HG02943 (cell line): Measurements from ENCODE around the gene PDLIM3.
"Not testable (repeated sequence)": the region's sequence is repeated elsewhere in the genome, so short reads cannot be mapped to it uniquely, and the experiment has no call there.

Experiments
- ATAC-seq: cut with Tn5 transposase; IDR thresholded peaks from one replicate; pipeline ENCODE4 v1.9.1; 2021; ENCODE audit warnings: mild to moderate bottlenecking, low read depth, moderate library complexity; ENCODE audit not compliant: unreplicated experiment

The PDLIM3 gene

DNA sequence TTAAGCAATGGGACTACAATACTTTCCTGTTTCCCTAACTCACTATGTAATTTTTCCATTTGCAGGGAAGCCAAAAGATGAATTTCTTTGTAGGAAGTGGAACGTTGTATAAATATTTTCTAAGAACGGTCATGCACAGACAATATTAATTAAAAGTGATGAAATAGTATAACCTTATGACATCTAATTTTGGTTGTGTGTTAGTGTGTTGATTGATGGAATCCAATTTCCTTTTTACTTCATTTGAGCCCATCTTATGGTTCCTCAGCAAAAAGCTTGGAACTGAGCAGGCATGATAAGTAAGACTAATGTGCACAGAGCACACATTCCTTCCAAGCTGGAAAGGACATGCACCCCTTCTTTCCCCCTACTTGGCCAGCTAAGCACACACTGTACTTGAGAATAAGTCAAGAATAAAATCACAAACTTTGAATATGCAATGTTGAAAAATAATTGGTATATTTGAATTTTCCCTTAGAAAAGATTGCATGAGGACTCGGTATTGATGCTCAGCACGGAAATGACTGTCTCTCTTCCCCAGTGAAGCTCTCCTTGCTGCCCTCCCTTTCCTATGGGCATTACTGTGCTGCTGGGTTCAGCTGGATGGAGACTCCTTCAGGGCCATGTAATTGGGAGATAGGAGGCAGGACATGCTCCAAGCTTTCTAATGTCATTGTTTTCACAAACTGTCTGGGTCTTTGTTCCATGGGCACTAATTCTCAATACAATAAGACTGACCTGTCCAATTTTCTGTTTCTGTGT, 19.2 kb upstream of the PDLIM3 start:
- ATAC-seq, result no peak

DNA sequence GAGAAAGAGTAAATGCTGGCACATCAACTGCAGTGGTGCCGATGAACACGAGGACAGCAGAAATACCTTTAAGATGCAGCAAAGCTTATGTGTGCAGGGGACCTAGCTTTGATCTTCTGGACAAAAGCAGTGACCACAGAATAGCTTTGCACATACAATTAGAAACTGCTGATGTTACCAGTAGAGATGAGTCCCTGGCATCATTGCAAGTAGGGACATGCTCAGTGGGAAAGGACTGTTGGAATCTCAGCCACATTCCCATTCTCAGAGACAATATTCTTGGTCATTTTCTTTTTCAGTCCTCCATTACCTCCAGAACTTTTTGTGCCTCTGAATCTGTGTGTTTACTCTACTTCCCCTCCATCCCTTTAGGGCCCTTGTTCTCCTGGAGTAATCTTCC, 16.9 kb upstream of the PDLIM3 start:
- ATAC-seq, result no peak

DNA sequence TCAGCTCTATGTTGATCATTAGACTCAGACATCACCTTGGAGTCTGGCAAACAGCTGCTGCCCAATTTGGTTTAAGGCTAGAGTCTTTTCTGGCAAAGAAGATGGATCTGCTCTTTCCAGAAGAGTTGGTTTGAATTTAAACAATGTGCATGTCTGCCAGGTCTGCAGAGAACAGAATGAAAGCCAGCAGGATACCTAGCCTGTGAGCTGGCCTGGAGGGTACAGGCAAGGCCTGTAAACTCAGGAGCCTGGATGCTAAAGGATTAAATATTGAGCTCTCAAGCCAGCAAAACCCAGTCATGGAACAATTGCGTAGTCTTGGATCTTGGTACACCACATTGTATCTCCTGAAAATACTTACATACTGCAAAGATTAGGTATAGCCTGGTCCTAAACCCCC, 15.6 kb upstream of the PDLIM3 start:
- no peak for ATAC-seq

DNA sequence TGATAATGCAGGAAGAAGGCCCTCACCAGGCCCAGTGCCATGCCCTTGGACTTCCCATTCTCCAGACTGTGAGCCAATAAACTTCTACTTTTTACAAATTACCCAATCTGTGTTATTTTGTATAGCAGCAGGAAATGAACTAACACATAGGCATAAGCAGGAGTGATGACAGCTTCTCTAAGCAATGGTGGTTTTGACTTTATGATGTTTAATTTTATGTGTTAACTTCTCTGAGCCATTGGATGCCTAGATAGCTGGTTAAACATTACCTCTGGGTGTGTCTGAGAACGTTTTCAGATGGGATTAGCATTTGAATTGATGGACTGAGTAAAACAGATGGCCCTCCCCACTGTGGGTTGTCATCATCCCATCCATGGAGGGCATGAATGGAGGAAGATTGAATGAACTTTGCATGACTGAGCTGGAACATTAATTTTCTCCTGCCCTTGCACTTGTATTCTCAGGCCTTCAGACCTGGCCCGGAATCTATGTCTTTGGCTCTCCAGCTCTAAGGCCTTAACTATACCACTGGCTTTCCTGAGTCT, 13.9 kb upstream of the PDLIM3 start:
- no peak for ATAC-seq

DNA sequence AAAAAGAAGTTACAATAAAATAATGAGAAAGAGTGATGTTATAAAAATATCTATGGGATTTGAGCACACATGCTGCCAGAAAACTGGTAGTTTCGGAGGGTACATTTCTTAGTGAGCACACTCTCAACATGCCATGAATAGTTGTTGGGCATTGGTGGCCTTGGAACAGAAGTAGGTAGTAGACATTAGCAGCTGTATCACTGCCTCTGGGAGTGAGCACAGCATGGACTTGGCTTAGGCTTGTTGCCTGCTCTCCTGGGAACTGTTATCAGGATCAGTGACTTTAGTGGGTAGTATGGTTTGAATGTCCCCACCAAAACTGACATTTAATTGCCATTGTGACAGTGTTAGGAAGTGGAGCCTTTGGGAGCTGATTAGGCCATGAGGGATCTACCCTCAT, 13.3 kb upstream of the PDLIM3 start:
- ATAC-seq, result no peak

DNA sequence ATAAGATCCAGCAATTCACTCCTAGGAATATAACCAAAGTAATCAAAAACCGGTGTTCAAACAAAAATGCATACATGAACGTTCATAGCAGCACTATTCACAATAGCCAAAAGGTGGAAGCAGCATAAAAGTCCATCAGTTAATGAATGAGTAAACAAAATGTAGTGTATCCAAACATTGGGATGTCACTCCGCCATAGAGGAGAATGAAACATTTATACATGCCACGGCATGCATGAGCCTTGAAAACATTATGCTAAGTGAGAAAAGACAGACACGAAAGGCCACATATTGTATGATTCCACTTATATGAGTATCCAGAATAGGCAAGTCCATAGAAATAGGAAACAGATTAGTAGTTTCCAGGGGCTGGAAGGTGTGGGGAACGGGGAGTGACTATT, 11.0 kb upstream of the PDLIM3 start:
- ATAC-seq, result no peak

DNA sequence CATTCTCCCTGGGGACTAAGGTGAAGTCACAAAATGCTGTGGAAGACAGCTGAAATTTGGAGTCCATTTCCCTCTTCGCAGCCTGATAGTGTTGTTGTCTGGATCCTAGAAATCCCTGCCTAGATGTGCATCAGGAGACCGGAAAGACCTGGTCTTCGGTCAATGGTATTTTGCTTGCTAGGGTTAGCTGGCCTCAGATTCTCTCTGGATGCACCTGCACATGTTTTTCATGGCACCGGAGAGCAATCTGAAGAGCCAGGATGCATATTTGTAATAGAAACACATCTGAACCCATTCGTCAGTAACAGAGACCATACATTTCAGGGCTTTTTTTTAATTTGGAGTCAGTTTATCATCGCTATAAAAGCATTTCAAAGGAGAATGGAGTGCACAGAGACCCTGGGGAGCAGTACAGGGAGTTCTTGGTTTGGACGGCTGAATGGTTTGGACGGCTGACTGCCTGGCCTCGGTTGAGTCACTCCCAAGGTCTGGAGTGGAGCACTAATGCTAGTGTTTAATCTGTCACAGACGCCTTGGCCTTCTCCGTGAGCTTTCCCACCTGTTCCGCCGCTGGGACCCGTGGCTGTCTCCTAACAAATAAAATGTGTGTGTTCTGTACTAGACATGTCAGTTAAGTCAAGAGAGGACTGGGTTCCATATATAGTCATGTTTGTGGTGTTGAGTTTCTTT, 7.5 kb upstream of the PDLIM3 start:
- no peak for ATAC-seq

DNA sequence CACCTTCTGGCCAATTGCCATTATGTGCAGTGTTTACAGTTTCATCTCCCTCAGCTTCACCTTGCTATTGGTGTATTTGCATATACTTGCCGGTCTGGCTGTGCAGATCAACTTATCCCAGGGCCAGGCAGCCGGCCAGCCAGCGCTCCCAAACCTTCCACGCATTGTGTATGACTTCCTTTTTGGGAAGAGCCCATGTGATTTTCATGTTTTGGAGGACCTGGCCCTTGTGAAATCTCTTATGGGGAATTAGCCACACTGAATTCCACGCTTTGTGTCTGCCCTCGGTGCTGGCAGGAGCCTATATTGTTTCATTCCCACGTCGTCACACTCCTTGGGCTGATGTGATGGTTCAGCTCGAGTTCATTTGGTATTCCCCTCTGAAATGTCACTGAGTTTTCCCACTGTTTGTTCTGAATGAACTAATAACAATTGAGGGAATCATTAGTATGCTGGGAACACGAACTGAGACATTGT, 6.0 kb upstream of the PDLIM3 start:
- ATAC-seq, result no peak

DNA sequence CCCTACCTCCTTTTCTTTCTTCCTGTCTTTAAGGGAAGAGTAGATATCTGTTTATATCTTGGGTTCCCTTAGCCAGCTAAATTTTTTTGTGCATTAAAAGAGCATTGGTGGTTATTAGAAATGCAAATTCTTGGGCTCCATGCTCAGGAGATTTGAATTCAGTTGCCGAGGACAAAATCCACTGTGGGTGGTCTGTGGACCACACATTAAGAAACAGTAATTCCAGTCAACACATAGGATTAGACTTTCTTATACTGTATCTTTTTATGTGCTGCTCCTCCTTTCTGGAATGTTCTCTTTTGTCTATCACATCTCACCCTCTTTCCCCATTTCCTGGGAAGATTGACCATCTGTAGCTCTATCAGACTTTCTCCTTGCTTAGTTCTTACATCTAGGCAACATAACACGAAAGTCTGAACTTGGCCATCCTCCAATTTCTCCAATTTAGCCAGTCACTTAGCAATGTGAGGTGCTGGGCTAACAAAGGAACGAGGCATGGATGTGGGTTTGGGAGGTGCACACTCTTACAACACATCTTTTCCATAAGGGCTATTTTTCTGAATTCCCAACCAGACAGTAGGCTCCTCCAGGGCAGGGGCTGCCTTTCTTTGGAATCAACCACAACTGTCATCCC, 5.3 kb upstream of the PDLIM3 start:
- ATAC-seq, result no peak

DNA sequence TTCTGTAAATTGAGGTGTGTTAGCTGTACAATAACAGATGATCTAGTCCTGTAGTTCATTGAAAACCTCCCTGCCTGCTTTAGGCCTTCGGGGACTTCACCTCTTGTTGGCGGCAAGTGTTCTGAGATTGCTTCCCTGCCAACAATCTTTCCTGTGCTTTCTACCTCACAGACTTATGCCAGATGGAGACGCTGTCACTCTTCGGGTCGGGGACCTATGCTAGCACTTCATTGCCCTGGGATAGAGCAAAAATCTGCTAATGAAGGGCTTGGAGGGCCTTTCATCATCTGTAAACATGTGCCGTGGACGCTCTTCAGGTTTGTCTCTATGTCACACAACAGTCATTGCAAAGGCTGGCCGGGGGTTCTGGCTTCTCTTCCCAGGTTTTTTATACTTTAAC, 4.7 kb upstream of the PDLIM3 start:
- ATAC-seq, result no peak

DNA sequence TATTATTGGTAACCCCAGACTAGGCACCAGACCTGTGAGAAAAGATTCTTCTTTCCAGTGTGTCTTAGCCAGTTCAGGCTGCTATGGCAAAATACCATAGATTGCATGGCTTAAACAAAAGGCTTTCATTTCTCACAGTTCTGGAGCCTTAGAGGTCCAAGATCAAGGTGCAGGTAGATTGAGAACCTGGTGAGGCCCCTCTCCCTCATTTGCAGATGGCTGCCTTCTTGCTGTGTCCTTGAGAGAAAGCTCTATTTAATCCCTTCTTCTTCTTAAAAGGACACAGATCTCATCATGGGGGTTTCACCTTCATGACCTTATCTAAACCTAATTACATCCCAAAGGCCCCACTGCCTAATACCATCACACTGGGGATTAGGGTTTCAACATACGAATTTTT, 3.5 kb upstream of the PDLIM3 start:
- no peak for ATAC-seq

DNA sequence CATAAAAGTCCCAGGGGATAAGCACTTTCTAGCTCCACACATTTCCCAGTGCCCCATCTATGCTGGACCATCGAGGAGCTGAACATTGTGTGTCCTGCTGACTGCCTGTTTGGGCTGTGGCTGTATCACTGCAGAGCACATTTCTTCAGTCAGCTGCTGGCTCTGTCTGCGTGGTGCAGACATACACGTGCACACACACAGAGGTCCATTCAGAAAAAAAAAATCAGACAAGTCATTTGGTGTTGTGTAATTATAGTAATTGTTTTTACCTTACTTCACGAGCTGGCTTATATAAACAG, 1.1 kb upstream of the PDLIM3 start:
- ATAC-seq, result no peak

DNA sequence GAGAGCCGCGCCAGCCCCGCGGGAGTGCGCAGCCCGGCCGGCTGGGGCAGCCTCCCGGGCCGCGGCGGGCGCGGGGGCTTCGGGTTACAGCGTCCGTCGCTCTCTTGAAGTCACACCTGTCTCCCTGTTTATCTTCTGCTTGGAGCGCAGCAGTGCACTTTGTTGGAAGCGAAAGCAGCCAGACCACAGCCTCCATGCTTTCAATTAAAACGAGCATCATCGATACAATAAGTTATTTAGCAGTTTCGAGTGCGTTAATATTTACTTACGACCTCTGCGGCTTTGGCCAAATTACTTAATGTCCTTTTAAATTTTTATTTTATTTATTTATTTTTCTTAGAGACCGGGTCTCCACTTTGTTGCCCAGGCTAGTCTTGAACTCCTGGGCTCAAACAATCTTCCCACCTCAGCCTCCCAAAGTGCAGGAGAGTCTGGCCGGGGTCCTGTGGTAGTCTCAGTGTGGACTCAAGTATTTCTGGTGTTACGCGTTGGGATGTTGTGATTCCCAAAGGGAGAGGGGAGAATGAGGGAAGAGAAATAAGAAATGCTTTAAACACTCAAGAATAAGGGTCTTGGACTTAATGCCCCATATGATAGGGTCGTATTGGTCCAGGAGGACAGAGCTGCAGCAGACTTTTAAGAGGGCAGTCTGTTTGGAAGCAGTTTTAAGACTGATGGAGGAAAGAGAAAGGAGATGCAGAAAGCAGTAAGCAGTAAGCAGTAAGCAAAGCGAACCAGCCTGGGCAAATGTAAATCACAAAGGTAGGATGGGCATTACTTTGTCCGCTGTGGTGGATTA, 504 bp upstream of the PDLIM3 start:
- ATAC-seq, result no peak

DNA sequence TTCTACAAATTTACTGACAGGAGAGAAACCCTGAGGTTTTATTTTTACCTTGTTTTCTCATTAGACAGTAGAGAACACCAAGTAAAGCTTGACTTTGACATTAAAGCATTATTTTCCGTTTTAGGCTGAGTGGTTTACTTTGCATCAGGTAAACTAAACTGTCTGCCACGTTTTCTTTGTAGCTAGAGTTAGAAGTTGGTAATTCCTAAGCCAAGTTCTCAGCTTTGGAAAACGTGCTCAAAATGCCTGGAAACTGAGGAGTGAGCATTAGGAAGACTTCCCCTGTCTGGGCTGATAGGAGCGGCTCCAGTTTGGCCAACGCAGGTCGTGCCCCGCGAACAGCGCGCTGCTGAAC, 819 bp downstream of the PDLIM3 start:
- no peak for ATAC-seq

DNA sequence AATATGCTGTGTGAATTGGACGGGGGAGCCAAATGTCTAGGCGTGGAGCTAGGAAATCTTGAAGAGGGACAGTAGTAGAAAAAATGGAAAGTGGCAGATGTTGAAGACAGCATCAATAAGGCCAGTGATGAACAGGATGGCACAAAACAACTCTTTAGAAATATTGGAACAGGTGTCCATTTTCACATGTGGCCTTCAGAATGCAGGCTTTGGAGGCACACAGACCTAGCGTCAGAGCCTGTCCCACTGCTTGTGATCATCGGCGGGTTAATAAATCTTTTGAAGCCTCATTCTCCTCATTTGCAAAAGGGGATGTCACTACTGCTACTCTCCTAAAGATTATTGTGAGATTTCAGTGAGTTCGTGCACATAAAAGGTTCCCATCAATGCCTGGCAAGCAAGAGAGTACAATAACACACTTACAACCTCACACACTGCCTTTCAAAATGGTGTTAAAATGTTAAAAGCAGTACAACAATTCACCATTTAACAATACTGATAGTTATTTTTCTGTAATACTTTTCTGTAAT, 2.4 kb downstream of the PDLIM3 start:
- no peak for ATAC-seq

DNA sequence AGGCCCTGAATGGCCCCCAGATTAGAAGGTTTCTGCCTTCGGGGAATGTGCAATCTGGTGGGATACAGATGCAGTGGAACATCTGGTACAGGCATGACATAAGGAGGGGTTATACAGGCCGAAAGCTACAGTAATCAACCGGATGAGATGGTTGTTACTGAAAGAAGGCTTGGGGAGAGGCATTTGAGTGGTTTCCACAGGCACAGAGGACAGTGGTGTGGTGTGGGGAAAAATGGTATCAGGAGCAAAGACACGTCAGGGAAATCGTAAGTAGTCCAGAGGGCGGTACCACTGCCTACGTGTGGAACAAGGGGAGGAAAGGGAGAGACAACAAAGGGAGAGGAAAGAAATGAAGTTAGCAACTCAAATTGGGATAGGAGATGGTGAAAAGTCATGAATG, 3.0 kb downstream of the PDLIM3 start:
- no peak for ATAC-seq

DNA sequence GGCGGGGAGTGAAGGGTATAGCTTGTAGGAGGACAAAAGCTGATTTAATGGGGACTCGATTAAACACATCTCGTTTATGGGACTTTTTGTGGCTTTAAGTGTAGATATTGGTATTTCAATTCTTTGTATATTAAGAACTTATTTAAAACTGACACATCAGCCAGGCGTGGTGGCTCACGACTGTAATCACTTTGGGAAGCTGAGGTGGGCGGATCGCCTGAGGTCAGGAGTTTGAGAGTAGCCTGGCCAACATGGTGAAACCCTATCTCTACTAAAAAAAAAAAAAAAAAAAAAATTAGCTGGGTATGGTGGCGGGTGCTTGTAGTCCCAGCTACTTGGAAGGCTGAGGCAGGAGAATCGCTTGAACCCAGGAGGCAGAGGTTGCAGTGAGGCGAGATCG, 3.7 kb downstream of the PDLIM3 start:
- not testable (repeated sequence) for ATAC-seq

DNA sequence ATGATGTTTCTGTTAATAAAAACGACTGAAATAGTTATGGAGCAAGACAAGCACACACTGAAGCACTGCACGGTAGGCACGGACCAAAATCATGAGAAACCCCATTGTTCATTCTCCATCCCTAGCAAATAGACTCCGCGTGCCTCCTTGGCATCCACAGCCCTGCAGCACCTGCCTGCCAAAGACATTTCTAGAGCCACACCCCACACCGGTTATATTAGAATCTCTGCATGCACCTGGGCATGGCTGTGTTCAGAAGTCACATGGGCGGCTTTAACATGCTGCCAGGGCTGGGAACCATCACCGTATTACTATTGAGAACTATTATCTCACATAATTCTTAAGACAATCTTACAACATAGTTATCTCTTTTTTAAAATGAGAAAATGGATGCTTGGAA, 5.9 kb downstream of the PDLIM3 start:
- ATAC-seq, result no peak

DNA sequence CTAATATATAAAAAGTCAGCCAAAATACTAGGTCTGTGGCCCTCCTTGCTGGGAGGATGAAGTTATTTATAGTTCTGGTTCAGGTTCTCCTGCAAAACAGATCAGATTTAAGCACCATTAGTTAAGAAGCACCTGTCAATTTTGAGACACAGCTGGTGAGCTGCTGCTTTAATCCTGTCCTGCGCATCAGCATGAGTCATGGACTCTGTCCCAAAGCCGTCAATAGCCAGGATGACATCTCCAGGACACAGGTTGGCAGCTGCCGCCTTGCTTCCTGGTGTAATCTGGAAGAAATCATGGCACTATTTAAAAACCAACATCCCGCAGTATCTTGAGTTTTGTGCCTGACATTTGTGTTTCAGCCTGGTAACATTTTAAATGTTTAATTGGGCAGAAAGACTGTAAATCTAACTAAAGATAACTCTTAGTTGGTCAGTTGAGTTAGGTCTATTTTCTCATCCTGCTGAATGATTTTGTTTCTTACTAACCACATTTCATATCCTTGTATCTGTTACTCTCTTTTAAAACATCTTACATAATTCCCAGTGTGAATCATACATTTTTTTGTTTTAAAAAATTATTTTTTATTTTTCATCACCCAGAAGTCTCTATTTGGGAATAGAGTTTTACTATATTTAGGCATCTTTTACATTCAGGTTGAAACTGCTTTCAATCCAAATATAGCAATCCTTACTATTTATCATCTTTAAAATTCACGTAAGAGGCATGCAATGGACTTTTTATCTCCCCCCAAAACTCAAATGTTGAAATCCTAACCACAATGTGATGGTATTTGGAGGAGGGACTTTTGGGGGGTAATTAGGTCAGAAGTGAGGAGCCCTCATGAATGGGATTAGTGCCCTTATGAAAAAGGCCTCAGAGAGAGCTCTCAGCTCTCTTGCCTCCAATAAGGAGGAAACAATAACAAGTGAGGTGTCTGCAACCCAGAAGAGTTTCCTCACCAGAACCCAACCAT, 10.1 kb downstream of the PDLIM3 start:
- no peak for ATAC-seq

DNA sequence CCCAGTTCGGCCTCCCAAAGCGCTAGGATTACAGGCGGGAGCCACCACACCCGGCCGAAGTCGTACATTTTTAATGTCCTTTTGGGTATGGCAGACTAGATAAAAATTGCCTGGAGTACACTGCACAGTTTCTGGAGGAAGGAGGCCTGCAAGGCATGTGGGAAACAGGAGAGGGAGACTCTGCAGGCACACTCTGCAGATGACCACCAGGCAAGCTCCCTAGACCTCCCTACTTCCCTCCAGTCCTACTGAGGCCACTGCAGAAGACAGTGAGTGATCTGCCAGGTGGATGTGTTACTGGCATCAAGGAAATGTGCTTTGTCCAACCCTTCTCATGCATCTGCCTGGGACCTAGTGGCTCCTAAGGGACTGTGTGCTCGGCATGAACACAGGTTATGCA, 11.4 kb downstream of the PDLIM3 start:
- no peak for ATAC-seq
